SK-N-SH treated with all-trans-retinoic acid at 6 μM for 48 hours (cell line): Measurements from ENCODE around the gene KLHL14.

Experiments used
- ATAC-seq: fragments of 200-7000 bp; cut with Tn5 transposase; 3 replicates; pipeline ENCODE4 v1.9.1; 2020; ENCODE audit warnings: mild to moderate bottlenecking, moderate library complexity
- ARNTL ChIP-seq: fragments of 450-650 bp; formaldehyde crosslinking; IDR thresholded peaks from 2 replicates; pipeline ENCODE4 v1.5.0; 2020; ENCODE audit warnings: low read depth, mild to moderate bottlenecking, moderate library complexity, borderline replicate concordance
- BACH2 ChIP-seq: fragments of 250-450 bp; sonication (Bioruptor Pico); IDR thresholded peaks from 2 replicates; pipeline ENCODE4 v1.9.0; 2021; ENCODE audit warnings: mild to moderate bottlenecking, borderline replicate concordance
- CREB5 ChIP-seq: fragments of 250-450 bp; sonication (Bioruptor Pico); IDR thresholded peaks from 2 replicates; pipeline ENCODE4 v1.5.1; 2020; ENCODE audit warnings: low read depth, mild to moderate bottlenecking, moderate library complexity
- CSDC2 ChIP-seq: fragments of 250-450 bp; sonication (Bioruptor Pico); IDR thresholded peaks from 2 replicates; pipeline ENCODE4 v1.5.0; 2020; ENCODE audit warnings: mild to moderate bottlenecking, moderate library complexity
- CSRNP3 ChIP-seq: fragments of 250-450 bp; sonication (Bioruptor Pico); IDR thresholded peaks from 2 replicates; pipeline ENCODE4 v1.5.1; 2021; ENCODE audit warnings: mild to moderate bottlenecking, moderate library complexity
- ESRRG ChIP-seq: fragments of 250-450 bp; sonication (Bioruptor Pico); IDR thresholded peaks from 2 replicates; pipeline ENCODE4 v1.6.1; 2021; ENCODE audit warnings: mild to moderate bottlenecking
- GLIS3 ChIP-seq: fragments of 250-450 bp; sonication (Bioruptor Pico); IDR thresholded peaks from 2 replicates; pipeline ENCODE4 v1.5.0; 2020; ENCODE audit warnings: mild to moderate bottlenecking, moderate library complexity
- ISL1 ChIP-seq: fragments of 250-450 bp; sonication (Bioruptor Pico); IDR thresholded peaks from 2 replicates; pipeline ENCODE4 v2.1.2; 2022; ENCODE audit warnings: mild to moderate bottlenecking, moderate library complexity
- OSR1 ChIP-seq: fragments of 250-450 bp; sonication (Bioruptor Pico); IDR thresholded peaks from 2 replicates; pipeline ENCODE4 v1.8.0; 2022; ENCODE audit warnings: moderate library complexity, mild to moderate bottlenecking, inconsistent platforms
- PATZ1 ChIP-seq: fragments of 250-450 bp; sonication (Bioruptor Pico); IDR thresholded peaks from 2 replicates; pipeline ENCODE4 v1.8.0; 2020; ENCODE audit warnings: mild to moderate bottlenecking, moderate library complexity, borderline replicate concordance
- PPARA ChIP-seq: fragments of 250-450 bp; sonication (Bioruptor Pico); IDR thresholded peaks from 2 replicates; pipeline ENCODE4 v1.5.0; 2020; ENCODE audit warnings: mild to moderate bottlenecking, borderline replicate concordance
- SNAI2 ChIP-seq: fragments of 250-450 bp; sonication (Bioruptor Pico); IDR thresholded peaks from 2 replicates; pipeline ENCODE4 v1.5.0; 2020; ENCODE audit warnings: mild to moderate bottlenecking, moderate library complexity
- TCF4 ChIP-seq: fragments of 250-450 bp; sonication (Bioruptor Pico); IDR thresholded peaks from 2 replicates; pipeline ENCODE4 v1.8.0; 2021; ENCODE audit warnings: mild to moderate bottlenecking, moderate library complexity, borderline replicate concordance
- TOX ChIP-seq: fragments of 250-450 bp; sonication (Bioruptor Pico); IDR thresholded peaks from 2 replicates; pipeline ENCODE4 v1.8.0; 2021; ENCODE audit warnings: mild to moderate bottlenecking, moderate library complexity, borderline replicate concordance
- ZC3H10 ChIP-seq: fragments of 250-450 bp; sonication (Bioruptor Pico); IDR thresholded peaks from 2 replicates; pipeline ENCODE4 v1.5.1; 2021; ENCODE audit warnings: mild to moderate bottlenecking, moderate library complexity
- ZFP3 ChIP-seq: fragments of 250-450 bp; sonication (Bioruptor Pico); IDR thresholded peaks from 2 replicates; pipeline ENCODE4 v1.5.0; 2020; ENCODE audit warnings: mild to moderate bottlenecking, moderate library complexity
- ZFP30 ChIP-seq: fragments of 450-650 bp; formaldehyde crosslinking; IDR thresholded peaks from 2 replicates; pipeline ENCODE4 v1.5.0; 2022; ENCODE audit warnings: mild to moderate bottlenecking, moderate library complexity
- ZNF565 ChIP-seq: fragments of 450-650 bp; formaldehyde crosslinking; conservative IDR thresholded peaks from 2 replicates; pipeline ENCODE4 v1.5.0; 2020; ENCODE audit warnings: low read depth, mild to moderate bottlenecking, moderate library complexity
- ZNF70 ChIP-seq: fragments of 450-650 bp; formaldehyde crosslinking; IDR thresholded peaks from 2 replicates; pipeline ENCODE4 v1.5.0; 2020; ENCODE audit warnings: mild to moderate bottlenecking, moderate library complexity
- ZNF8 ChIP-seq: fragments of 450-650 bp; formaldehyde crosslinking; IDR thresholded peaks from 2 replicates; pipeline ENCODE4 v1.5.0; 2020; ENCODE audit warnings: mild to moderate bottlenecking, moderate library complexity
- TF ChIP-seq, protein P1 (sequence below): fragments of 250-450 bp; sonication (Bioruptor Pico); IDR thresholded peaks from 2 replicates; pipeline ENCODE4 v1.8.0; 2021; ENCODE audit warnings: low read depth, mild to moderate bottlenecking, moderate library complexity, borderline replicate concordance
- TF ChIP-seq, protein P2 (sequence below): fragments of 250-450 bp; sonication (Bioruptor Pico); IDR thresholded peaks from 2 replicates; pipeline ENCODE4 v1.5.0; 2020; ENCODE audit warnings: mild to moderate bottlenecking, moderate library complexity

Gene KLHL14

GRCh38 chr18:32769586-32770053 is 3.2 kb downstream of the KLHL14 start:
- ATAC-seq = no peak
- TF ChIP-seq CSDC2 (no peak), GLIS3 (CRISPR knock-in tag) (no peak), ARNTL (no peak), OSR1 (no peak), ZFP30 (CRISPR knock-in tag) (no peak), ZC3H10 (CRISPR knock-in tag) (no peak), TOX (CRISPR knock-in tag) (no peak), SNAI2 (CRISPR knock-in tag) (no peak), PATZ1 (no peak), ZNF8 (CRISPR knock-in tag) (no peak)
- TF ChIP-seq, all 23 proteins: peak for 0

DNA sequence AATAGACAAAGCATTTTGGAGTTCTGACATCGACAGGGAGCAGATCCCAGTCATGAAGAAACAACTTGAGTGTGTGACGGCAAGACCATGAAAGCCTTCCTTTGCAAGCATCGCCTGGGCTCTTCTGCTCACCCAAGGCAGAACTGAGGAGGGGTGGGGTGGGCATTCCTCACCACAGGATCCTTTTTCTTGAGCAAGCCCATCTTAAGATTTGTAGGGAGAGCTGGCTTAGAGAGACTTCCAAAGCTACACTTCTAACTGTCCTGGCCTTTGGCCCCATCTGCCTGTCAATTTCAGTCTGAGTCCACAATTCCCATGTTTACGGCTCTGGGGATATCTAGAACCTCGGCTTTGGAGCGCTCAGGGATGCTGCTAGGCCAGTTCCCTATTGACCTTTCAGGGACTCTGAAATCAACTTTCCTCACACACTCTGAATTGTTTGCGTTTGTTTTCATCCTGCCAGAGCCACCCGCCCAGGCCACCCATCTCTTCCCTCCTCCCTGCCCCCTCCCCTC is 3.7 kb downstream of the KLHL14 start:
- no peak for ATAC-seq
- no peak for TF ChIP-seq GLIS3 (CRISPR knock-in tag)
- TF ChIP-seq SNAI2 (CRISPR knock-in tag) = no peak
- no peak for TF ChIP-seq BACH2 (CRISPR knock-in tag)
- TF ChIP-seq OSR1 = no peak
- TF ChIP-seq ZNF70 = no peak
- TF ChIP-seq ZNF565 (CRISPR knock-in tag) = no peak
- TF ChIP-seq ISL1 (CRISPR knock-in tag) = no peak
- no peak for TF ChIP-seq ESRRG (CRISPR knock-in tag)

DNA sequence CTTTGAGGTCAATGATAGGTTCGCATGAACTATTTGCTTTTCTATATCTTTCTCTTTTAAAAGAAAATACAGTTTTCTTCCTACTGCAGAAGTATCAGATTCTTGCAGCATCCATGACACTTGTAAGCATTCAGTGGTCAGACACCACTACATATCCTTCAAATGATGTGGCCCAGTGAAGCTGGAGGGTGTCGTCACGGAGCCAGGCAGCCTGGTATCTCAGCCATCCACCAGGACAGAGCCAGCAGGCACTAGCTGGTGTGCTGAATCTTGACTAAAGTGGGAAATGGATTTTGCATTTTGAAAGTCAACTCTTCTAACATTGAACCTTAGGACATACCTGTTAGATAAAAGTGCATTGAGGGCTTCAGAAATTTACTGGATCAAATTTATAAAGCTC is 5.4 kb downstream of the KLHL14 start:
- TF ChIP-seq CSRNP3 (CRISPR knock-in tag) = no peak
- no peak for TF ChIP-seq ZNF8 (CRISPR knock-in tag)
- no peak for TF ChIP-seq CSDC2
- TF ChIP-seq ESRRG (CRISPR knock-in tag) = no peak
- TF ChIP-seq ZFP30 (CRISPR knock-in tag) = no peak
- TF ChIP-seq CREB5 = no peak
- no peak for ATAC-seq

DNA sequence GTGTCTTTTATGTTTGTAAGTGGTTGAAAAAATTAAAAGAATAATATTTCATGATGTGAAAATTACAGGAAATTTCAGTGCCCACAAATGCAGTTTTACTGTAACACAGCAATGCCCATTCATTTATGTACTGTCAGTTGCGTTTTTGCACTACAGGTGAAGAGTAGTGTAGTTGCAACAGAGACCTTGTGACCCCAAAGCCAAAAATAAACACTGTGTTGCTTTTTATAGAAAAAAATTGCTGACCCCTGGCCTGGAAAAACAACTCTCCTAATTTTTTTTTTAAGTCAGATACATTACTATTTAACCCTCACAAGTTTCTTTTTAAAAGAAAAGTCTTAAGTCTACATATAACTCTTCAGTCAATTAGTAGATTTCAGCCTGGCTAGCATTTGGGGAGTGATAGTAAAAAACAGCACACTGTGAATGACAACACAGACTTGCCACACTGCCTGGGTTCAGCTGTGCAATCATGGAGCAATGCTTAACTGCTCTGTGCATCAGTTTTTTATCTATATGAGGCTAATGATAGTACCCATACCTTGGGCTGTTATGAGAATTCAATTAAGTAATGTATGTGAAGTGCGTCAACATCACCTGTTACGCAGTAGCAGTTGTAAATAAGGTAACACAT is 8.1 kb downstream of the KLHL14 start:
- ATAC-seq = no peak
- TF ChIP-seq CSDC2 (no peak), SNAI2 (CRISPR knock-in tag) (no peak), ISL1 (CRISPR knock-in tag) (no peak), PPARA (CRISPR knock-in tag) (no peak), CREB5 (no peak), ZNF70 (no peak), TCF4 (CRISPR knock-in tag) (no peak), ZC3H10 (CRISPR knock-in tag) (no peak), ZNF565 (CRISPR knock-in tag) (no peak), TOX (CRISPR knock-in tag) (no peak), ZFP3 (no peak), GLIS3 (CRISPR knock-in tag) (no peak), PATZ1 (no peak), ARNTL (no peak), BACH2 (CRISPR knock-in tag) (no peak), ESRRG (CRISPR knock-in tag) (no peak)
- TF ChIP-seq, protein P1, sequence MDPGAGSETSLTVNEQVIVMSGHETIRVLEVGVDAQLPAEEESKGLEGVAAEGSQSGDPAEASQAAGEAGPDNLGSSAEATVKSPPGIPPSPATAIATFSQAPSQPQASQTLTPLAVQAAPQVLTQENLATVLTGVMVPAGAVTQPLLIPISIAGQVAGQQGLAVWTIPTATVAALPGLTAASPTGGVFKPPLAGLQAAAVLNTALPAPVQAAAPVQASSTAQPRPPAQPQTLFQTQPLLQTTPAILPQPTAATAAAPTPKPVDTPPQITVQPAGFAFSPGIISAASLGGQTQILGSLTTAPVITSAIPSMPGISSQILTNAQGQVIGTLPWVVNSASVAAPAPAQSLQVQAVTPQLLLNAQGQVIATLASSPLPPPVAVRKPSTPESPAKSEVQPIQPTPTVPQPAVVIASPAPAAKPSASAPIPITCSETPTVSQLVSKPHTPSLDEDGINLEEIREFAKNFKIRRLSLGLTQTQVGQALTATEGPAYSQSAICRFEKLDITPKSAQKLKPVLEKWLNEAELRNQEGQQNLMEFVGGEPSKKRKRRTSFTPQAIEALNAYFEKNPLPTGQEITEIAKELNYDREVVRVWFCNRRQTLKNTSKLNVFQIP (CRISPR knock-in tag) = no peak
- TF ChIP-seq, protein P2, sequence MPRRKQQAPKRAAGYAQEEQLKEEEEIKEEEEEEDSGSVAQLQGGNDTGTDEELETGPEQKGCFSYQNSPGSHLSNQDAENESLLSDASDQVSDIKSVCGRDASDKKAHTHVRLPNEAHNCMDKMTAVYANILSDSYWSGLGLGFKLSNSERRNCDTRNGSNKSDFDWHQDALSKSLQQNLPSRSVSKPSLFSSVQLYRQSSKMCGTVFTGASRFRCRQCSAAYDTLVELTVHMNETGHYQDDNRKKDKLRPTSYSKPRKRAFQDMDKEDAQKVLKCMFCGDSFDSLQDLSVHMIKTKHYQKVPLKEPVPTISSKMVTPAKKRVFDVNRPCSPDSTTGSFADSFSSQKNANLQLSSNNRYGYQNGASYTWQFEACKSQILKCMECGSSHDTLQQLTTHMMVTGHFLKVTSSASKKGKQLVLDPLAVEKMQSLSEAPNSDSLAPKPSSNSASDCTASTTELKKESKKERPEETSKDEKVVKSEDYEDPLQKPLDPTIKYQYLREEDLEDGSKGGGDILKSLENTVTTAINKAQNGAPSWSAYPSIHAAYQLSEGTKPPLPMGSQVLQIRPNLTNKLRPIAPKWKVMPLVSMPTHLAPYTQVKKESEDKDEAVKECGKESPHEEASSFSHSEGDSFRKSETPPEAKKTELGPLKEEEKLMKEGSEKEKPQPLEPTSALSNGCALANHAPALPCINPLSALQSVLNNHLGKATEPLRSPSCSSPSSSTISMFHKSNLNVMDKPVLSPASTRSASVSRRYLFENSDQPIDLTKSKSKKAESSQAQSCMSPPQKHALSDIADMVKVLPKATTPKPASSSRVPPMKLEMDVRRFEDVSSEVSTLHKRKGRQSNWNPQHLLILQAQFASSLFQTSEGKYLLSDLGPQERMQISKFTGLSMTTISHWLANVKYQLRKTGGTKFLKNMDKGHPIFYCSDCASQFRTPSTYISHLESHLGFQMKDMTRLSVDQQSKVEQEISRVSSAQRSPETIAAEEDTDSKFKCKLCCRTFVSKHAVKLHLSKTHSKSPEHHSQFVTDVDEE = no peak
